Calu3 (cell line): ENCODE results near the gene WDR37. TPM values are rescaled to one million over a fixed set of nuclear protein-coding genes. Genes with fewer than 3 reads are reported as not detected.

Experiments used
- BruUV-seq: library from RNA; stranded (reverse); fragments of 400-500 nt; replicated peaks from 2 replicates; lab custom pipeline; 2021; lab: Mats Ljungman, UMichigan
- CTCF ChIA-PET: fragments of 300-600 bp; sonication (Branson Sonifier 250); formaldehyde crosslinking; loops from one replicate; lab custom pipeline; 2022; ENCODE audit warnings: antibody characterized with exemption; lab: Charles Lee
- DNase-seq: peaks from one replicate; pipeline ENCODE4 v3.0.0; 2022
- H3K27ac Mint-ChIP-seq: one replicate; pipeline ENCODE4 v1.8.0; 2022; ENCODE audit warnings: mixed read lengths; ENCODE audit not compliant: unreplicated experiment
- H3K27me3 Mint-ChIP-seq: one replicate; pipeline ENCODE4 v1.8.0; 2022; ENCODE audit warnings: mixed read lengths; ENCODE audit not compliant: unreplicated experiment
- H3K36me3 Mint-ChIP-seq: one replicate; pipeline ENCODE4 v1.8.0; 2022; ENCODE audit warnings: mild to moderate bottlenecking, moderate library complexity, mixed read lengths; ENCODE audit not compliant: insufficient read depth, unreplicated experiment
- H3K4me1 Mint-ChIP-seq: one replicate; pipeline ENCODE4 v1.8.0; 2022; ENCODE audit warnings: mild to moderate bottlenecking, low read depth, mixed read lengths; ENCODE audit not compliant: unreplicated experiment
- H3K4me3 Mint-ChIP-seq: one replicate; pipeline ENCODE4 v1.8.0; 2022; ENCODE audit warnings: mild to moderate bottlenecking, low read depth, moderate library complexity, mixed read lengths; ENCODE audit not compliant: unreplicated experiment
- H3K9me3 Mint-ChIP-seq: one replicate; pipeline ENCODE4 v1.8.0; 2022; ENCODE audit warnings: low read depth, mixed read lengths; ENCODE audit not compliant: unreplicated experiment
- intact Hi-C: fragments of 100-400 bp; cut with micrococcal nuclease; formaldehyde crosslinking; loops from one replicate; pipeline ENCODE4 v1.10.0; 2022; ENCODE audit not compliant: unreplicated experiment
- total RNA-seq: library from RNA; stranded (reverse); gene quantifications from 2 replicates; pipeline ENCODE4 v1.2.3, GENCODE V29; 2022
- TF ChIP-seq, protein P1 (sequence below): fragments of 200-600 bp; IDR thresholded peaks from one replicate; pipeline ENCODE4 v1.8.0; 2022; ENCODE audit warnings: antibody characterized with exemption; ENCODE audit not compliant: unreplicated experiment

The WDR37 gene
- total RNA-seq, 1 experiment from 2014 or later = 17.8 TPM

DNA sequence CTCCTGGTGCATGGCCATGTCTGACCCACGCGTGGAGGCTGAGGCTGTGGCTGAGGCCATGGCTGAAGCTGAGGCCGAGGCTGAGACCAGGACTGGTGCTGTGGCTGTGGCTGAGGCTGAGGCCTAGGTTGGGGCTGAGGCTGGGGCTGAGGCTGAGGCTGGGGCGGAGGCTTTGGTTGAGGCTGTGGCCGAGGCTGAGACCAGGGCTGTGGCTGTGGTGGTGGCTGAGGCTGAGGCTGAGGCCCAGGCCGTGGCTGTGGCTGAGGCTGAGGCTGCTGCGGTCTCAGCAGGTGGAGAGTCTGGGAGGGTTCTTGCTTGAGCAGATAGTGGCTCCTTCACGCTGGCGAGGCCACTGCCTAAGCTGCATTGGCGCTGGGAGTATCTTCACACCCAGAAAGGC, 76.4 kb downstream of the WDR37 start:
- H3K27ac Mint-ChIP-seq = no peak overlapping the region
- TF ChIP-seq, protein P1, sequence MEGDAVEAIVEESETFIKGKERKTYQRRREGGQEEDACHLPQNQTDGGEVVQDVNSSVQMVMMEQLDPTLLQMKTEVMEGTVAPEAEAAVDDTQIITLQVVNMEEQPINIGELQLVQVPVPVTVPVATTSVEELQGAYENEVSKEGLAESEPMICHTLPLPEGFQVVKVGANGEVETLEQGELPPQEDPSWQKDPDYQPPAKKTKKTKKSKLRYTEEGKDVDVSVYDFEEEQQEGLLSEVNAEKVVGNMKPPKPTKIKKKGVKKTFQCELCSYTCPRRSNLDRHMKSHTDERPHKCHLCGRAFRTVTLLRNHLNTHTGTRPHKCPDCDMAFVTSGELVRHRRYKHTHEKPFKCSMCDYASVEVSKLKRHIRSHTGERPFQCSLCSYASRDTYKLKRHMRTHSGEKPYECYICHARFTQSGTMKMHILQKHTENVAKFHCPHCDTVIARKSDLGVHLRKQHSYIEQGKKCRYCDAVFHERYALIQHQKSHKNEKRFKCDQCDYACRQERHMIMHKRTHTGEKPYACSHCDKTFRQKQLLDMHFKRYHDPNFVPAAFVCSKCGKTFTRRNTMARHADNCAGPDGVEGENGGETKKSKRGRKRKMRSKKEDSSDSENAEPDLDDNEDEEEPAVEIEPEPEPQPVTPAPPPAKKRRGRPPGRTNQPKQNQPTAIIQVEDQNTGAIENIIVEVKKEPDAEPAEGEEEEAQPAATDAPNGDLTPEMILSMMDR = no peak

DNA sequence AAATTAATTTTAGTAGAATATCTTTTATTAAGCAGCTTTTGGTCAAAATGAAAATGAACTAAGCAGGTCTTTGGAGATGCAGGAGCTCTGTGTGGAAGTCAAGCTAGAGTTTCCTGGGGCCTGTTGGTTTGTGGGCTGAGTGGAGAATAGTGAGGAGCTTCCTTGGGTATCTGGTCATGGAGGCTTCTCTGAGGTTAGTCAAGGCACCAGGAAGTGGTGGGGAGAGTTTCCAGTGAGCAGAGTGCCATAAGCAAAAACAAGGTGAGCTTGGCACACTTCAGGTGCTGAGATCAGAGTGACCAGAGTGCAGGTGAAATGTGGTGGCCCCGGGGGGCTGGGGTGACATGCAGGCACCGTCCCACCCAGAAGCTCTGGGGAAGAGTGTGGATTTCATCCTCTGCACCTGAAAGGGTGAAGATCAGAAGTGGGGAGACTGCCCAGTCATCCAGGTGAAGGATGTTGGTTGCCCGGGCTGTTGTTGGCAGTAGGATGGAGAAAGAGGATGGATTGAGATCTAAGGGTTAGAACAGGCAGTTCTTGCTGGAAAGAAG, 77.4 kb downstream of the WDR37 start:
- CTCF ChIA-PET = no interaction called here
- TF ChIP-seq, protein P1 = no peak
- Mint-ChIP-seq H3K36me3 (peaks cover 8% of the 10 kb centered on the region), H3K27me3 (peaks cover 18% of the 10 kb centered on the region), H3K4me1 (no peaks in the 10 kb centered on the region), H3K27ac (no peak overlapping the region), H3K4me3 (no peak overlapping the region), H3K9me3 (peaks cover 1% of the 10 kb centered on the region)
- intact Hi-C loops = no loop called here
- DNase-seq = no peak
- BruUV-seq = no TSS peak

More for the DNA sequence above, 76.4 kb downstream of the WDR37 start:
- intact Hi-C loops = no loop called here
- CTCF ChIA-PET = no interaction called here
- BruUV-seq = no TSS peak
- Mint-ChIP-seq H3K36me3 (peaks cover 13% of the 10 kb centered on the region), H3K9me3 (no peaks in the 10 kb centered on the region), H3K4me3 (no peak overlapping the region), H3K27me3 (peaks cover 8% of the 10 kb centered on the region), H3K4me1 (no peaks in the 10 kb centered on the region)
- DNase-seq = no peak

DNA sequence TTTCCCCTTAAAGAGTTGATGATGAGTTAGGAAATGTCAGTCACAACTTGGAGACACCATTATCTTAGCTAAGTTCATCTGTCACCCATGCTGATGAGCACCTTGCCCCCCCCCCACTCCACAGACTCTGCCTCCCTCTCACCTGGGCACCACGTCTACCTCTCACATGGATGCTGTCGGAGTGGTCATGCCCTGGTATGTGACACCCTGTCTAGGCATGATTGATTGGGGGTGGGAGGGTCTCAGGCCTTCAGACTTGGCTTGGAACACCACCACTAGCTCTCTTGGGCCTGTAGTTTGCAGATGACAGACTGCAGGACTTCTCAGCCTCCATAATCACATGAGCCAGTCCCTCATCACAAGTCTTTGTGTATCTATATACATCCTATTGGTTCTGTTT, 78.0 kb downstream of the WDR37 start:
- BruUV-seq = no TSS peak
- H3K36me3 Mint-ChIP-seq = peaks cover 4% of the 10 kb centered on the region
- H3K27me3 Mint-ChIP-seq = peaks cover 24% of the 10 kb centered on the region
- no peak overlapping the region for H3K27ac Mint-ChIP-seq
- TF ChIP-seq, protein P1 = no peak
- H3K9me3 Mint-ChIP-seq = peaks cover 3% of the 10 kb centered on the region
- intact Hi-C loops = no loop called here
- CTCF ChIA-PET = no interaction called here
- DNase-seq = no peak
- H3K4me1 Mint-ChIP-seq = no peaks in the 10 kb centered on the region
- H3K4me3 Mint-ChIP-seq = no peak overlapping the region

DNA sequence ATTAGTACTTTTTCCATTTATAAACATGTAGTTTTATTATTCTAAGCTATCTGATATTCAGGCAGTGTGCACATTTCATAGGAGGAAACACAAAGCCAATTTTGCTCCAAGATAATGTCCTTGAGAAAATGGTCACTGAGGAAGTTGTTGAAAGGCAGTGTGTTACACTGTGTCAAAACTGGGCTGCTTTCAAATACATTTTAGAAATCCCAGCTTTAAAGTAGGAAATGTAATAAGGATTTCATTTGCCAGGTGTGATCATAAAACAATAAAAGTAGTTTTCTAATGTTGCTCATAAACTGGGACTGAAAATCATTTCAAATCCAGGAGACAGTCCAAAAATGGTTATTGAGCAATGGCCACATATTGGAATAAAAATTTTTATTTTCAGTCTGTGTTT, 80.1 kb downstream of the WDR37 start:
- DNase-seq = no peak
- CTCF ChIA-PET = no interaction called here
- intact Hi-C loops = no loop called here
- TF ChIP-seq, protein P1 = no peak
- peaks cover 4% of the 10 kb centered on the region for H3K36me3 Mint-ChIP-seq
- H3K4me3 Mint-ChIP-seq = no peak overlapping the region
- no peak overlapping the region for H3K27ac Mint-ChIP-seq
- H3K9me3 Mint-ChIP-seq = peaks cover 3% of the 10 kb centered on the region
- no peaks in the 10 kb centered on the region for H3K4me1 Mint-ChIP-seq
- peaks cover 44% of the 10 kb centered on the region for H3K27me3 Mint-ChIP-seq
- no TSS peak for BruUV-seq
